HG02943 (cell line): Measurements from ENCODE around the gene OLFM2.

Experiments
- ATAC-seq: cut with Tn5 transposase; IDR thresholded peaks from one replicate; pipeline ENCODE4 v1.9.1; 2021; ENCODE audit warnings: mild to moderate bottlenecking, low read depth, moderate library complexity; ENCODE audit not compliant: unreplicated experiment

OLFM2 gene

GRCh38 chr19:9912551-9913236, 23.6 kb downstream of the OLFM2 start:
- ATAC-seq = no peak

- no peak for ATAC-seq
Measured at GRCh38 chr19:9911524-9912185, 24.7 kb downstream of the OLFM2 start.

GRCh38 chr19:9910625-9911024, 25.7 kb downstream of the OLFM2 start:
- no peak for ATAC-seq

DNA sequence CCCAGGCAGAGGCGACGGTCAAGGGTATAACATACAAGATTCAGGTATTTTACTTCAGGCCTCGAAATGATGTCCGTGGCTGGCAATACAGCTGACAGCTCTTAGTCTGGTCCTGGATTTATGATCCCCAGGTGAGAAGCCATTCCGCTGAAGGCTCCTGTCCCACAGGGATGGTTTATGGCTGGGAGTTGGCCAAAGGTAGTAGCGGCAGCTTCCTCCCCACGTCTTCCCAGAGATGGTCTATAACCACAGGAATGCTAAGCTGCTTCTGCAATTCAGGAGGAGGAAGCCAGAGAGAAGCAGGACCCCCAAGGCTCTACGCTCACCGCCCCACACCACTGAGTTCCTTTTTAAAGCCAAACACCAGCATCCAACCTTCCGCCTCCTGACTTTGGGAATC, 27.1 kb downstream of the OLFM2 start:
- ATAC-seq = no peak

- ATAC-seq = no peak
Measured at GRCh38 chr19:9906475-9907087, 29.7 kb downstream of the OLFM2 start.

DNA sequence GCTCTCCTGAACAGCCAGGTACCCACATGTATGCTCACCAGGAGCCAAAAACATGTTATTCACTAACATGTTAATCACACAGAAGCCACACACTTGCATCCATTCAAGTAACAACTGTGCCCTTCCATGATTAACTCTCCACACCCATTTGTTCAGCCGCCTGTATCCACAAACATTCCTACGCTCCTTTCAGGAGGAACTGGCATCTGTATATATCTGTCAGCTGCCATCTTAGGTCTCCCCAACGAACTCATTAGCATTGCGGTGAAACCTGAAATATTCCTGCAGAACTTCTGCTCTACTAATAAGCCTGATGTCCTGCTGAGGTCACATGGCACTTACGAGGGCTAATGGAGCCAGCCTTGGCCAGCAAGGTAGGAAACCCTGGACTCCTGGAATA, 33.0 kb downstream of the OLFM2 start:
- ATAC-seq = no peak

GRCh38 chr19:9901642-9902041, 34.7 kb downstream of the OLFM2 start:
- no peak for ATAC-seq

GRCh38 chr19:9901020-9901419, 35.3 kb downstream of the OLFM2 start:
- ATAC-seq = no peak

- ATAC-seq = no peak
Measured at GRCh38 chr19:9891609-9892373, 44.5 kb downstream of the OLFM2 start.

DNA sequence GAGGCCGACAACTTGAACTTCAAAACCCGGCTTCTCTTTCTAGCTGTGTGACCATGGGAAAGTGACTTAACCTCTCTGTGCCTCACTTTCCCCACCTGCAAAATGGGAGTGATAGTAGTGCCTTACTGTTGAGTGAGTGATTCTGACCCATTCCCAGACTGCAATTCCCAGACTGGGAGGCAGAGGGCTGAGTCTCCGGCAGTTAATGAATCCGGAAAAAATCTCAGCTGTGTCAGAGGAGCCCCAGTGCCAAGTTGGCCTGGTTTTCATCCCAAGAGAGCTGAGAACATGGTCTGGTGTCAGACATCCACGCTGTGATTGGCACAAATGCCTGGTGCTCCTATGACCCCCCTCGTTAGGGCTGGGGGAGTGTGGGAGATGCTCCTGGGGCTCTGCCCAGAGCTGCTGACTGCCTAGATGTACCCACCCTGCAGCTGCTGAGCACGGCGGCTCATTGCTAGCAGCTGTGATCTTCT, 51.2 kb downstream of the OLFM2 start:
- no peak for ATAC-seq

DNA sequence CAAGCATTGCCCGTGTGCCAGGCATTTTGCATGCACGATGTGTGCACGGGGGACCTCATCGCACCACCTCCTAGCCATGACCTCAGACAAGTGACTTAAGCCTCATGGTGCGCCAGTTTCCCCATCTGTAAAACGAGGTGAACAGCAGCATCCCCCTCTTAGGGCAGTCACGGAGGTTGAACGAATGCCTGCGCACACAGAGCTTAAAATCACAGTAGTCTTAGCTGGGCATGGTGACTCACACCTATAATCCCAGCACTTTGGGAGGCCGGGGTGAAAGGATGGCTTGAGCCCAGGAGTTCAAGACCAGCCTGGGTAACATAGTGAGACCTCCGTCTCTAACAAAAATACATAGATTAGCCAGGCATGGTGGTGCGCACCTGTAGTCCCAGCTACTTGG, 52.6 kb downstream of the OLFM2 start:
- ATAC-seq = no peak

DNA sequence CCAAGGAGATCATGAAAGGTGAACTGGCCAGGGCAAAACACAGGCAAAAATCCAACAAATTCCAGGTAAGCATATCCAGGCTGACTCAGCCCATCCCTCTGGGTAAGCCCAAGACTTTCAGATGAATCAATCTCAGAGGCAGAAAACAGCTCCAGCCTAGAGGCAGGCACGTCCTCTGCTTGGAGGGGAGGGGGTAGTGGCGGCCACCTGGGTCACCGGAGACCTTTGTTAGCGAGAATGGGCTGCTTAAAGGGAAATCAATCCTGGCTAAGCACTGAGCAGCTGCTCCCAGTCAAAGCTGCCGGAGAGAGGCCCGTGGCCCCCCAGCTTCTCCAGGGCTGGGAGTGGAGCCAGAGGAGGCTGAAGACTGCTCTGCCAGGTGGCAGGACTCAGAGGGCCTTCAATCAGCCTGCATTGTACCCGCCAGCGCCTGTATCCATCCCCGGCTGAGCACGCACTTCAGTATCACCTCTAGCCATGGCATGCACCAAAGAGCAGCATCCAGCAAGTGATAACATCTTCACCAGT, 53.0 kb downstream of the OLFM2 start:
- ATAC-seq = no peak

DNA sequence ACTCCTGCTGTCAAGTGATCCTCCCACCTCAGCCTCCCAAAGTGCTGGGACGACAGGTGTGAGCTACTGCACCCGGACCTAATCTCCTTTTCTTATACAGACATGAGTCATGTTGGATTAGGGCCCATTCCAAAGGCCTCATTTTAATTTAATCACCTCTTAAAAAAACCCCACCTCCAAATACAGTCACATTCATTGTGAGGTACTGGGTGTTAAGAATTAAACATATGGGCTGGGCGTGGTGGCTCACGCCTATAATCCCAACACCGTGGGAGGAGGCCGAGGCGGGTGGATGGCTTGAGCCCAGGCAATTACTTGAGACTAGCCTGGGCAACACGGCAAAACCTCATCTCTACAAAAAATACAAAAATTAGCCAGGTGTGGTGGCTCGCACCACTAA, 54.6 kb downstream of the OLFM2 start:
- ATAC-seq = no peak

DNA sequence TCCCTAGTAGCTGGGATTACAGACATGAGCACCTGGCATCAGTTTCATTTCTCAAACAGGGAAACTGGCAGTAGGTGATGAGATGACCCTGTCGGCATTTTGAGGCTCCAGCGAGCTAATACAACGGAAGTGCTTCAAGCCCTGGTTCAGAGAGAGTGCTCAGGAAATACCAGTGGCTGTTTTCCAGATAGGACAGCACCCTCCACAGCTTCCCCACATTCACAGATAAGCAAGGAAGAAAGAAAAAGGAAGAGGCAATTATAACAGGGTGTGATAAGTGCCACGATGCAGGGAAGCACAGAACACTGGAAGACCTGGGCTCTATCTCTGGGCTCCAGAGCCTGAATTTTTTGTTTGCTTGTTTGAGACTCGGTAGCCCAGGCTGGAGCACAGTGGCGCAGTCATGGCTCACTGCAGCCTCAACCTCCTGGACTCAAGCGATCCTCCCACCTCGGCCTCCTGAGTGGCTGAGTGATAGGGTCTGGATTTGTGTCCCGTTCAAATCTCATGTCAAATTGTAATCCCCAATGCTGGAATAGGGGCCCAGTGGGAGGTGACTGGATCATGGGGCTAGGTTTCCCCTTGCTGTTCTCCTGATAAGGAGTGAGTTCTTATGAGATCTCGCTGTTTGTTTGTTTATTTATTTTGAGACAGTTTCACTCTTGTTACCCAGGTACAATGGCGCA, 57.7 kb downstream of the OLFM2 start:
- no peak for ATAC-seq

DNA sequence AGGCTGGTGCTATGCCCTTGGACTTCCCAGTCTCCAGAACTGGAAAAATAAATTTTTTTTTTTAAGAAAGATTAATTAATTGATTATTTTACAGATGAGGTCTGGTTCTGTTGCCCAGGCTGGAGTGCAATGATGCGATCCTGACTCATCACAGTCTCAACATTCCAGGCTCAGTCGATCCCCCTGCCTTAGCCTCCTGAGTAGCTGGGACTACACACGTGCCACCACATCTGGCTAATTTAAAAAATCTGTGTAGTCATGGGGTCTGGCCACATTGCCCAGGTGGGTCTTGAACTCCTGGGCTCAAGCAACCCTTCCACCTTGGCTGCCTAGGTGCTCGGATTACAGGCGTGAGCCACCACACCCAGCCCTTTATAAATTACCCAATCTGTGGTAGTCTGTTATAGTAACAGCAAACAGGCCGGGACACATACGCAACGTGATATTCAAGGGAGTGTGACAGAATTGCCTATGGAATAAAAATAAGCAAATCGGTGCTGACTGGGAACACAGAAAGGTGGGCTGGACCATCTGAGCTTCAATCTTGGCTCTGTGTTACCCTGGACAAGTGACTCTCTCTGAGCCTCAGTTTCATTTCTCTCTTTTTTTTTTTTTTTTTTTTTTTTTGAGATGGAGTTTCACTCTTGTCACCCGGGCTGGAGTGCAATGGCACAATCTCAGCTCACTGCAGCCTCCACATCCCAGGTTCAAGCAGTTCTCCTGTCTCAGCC, 58.4 kb downstream of the OLFM2 start:
- ATAC-seq = no peak

- ATAC-seq = no peak
Measured at GRCh38 chr19:9875796-9876195, 60.5 kb downstream of the OLFM2 start.

- ATAC-seq = no peak
Measured at GRCh38 chr19:9875031-9875627, 61.2 kb downstream of the OLFM2 start.

GRCh38 chr19:9872618-9873242, 63.6 kb downstream of the OLFM2 start:
- ATAC-seq = no peak
